ENCODE results near the gene DNAJC1.

DNA sequence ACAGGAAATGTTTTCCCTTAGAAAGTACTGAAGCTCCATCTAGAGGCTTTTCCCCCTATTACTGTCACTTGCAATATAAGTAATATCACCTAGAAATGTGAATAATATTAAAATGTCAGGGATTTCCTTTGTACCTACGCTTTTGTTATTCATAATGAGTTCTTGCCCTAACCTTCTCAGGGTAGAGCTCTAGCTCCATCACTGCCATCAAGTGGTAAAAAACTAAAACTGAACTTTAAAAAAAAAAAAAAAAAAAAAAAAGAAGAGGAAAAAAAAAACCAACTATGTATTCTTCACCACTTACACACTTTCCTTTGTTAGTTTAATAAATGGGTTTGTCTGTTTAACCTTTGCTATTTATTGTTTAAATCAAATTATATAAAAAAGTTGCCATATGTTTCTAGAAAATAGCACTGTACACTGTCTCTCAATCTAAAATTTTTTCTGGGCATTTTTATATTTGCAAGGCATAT is 49.9 kb downstream of the DNAJC1 start:
- TF ChIP-seq, protein P1, sequence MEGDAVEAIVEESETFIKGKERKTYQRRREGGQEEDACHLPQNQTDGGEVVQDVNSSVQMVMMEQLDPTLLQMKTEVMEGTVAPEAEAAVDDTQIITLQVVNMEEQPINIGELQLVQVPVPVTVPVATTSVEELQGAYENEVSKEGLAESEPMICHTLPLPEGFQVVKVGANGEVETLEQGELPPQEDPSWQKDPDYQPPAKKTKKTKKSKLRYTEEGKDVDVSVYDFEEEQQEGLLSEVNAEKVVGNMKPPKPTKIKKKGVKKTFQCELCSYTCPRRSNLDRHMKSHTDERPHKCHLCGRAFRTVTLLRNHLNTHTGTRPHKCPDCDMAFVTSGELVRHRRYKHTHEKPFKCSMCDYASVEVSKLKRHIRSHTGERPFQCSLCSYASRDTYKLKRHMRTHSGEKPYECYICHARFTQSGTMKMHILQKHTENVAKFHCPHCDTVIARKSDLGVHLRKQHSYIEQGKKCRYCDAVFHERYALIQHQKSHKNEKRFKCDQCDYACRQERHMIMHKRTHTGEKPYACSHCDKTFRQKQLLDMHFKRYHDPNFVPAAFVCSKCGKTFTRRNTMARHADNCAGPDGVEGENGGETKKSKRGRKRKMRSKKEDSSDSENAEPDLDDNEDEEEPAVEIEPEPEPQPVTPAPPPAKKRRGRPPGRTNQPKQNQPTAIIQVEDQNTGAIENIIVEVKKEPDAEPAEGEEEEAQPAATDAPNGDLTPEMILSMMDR (IDR thresholded peaks at IDR 0.05; ENCODE audit: insufficient read depth, low read length, poor library complexity, severe bottlenecking) = peak; percentile 35
- no peak for TF ChIP-seq EZH2phosphoT487 (conservative IDR thresholded peaks at IDR 0.05; ENCODE audit: low read length)
